ENCODE results near the gene SCGB1D4.
"Not testable (repeated sequence)": the region's sequence is repeated elsewhere in the genome, so short reads cannot be mapped to it uniquely, and the experiment has no call there.

DNA sequence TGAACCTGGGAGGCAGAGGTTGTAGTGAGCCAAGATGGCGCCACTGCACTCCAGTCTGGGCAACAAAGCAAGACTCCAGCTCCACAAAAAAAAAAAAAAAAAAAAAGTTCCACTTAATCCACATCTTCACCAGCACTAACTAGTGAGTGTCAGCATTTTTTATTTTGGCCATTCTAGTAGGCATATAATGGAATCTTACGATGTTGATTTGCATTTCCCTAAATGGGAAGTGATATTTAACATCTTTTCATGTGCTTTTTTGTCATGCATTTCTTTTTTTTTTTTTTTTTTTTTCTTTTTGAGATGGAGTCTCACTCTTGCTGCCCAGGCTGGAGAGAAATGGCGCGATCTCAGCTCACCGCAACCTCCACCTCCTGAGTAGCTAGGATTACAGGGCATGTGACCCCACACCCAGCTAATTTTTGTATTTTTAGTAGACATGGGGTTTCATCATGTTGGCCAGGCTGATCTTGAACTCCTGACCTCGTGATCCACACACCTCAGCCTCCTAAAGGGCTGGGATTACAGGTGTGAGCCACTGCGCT, 44.8 kb upstream of the SCGB1D4 start:
- not testable (repeated sequence) for TF ChIP-seq POLR2AphosphoS5, POLR2A (IDR thresholded peaks at IDR 0.05; ENCODE audit: low read depth, low read length)

All from GM12891 (cell line).